Measurements from ENCODE around the gene PKLR.
"Not testable (repeated sequence)": the region's sequence is repeated elsewhere in the genome, so short reads cannot be mapped to it uniquely, and the experiment has no call there.

The PKLR gene

DNA sequence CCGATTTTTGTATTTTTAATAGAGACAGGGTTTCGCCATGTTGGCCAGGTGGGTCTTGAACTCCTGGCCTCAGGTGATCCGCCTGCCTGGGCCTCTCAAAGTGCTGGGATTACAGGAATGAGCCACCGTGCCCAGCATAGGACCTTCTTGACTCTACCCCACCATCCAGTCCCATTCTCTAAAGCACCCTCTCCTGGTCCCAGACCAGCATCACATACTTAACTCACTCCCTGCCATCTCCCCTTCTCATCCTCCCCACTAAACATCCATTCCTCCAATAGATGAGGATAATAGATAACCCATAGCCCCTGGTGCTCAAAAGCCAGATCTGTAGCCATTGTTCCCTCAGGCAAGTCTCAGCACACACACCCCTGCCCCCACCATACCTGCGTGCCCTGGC lies 48.0 kb downstream of the PKLR start:
- TF ChIP-seq, protein P1, sequence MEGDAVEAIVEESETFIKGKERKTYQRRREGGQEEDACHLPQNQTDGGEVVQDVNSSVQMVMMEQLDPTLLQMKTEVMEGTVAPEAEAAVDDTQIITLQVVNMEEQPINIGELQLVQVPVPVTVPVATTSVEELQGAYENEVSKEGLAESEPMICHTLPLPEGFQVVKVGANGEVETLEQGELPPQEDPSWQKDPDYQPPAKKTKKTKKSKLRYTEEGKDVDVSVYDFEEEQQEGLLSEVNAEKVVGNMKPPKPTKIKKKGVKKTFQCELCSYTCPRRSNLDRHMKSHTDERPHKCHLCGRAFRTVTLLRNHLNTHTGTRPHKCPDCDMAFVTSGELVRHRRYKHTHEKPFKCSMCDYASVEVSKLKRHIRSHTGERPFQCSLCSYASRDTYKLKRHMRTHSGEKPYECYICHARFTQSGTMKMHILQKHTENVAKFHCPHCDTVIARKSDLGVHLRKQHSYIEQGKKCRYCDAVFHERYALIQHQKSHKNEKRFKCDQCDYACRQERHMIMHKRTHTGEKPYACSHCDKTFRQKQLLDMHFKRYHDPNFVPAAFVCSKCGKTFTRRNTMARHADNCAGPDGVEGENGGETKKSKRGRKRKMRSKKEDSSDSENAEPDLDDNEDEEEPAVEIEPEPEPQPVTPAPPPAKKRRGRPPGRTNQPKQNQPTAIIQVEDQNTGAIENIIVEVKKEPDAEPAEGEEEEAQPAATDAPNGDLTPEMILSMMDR (IDR thresholded peaks at IDR 0.05; ENCODE audit: extremely low read depth, missing control alignments), result no peak
- DNase-seq (ENCODE audit: low spot score), result no peak

DNA sequence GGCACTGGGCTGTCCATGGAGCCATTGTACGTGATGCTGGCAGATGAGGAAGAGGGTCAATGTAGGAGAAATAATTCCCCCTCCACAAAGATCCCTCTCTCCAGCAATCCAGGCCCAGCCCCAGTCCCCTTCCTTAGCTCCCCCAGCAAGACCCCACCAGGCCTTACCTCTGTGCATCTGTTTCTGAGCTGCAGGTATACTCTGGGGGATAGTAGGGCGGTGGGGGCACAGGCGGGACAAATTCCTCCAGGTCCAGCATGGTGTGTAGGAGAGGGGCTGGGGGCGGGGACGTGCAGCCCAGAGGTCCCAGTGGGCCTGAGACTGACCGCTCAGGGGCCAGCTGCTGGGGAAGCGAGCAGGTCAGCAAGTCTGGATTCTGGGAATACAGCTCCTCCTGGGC lies 49.7 kb downstream of the PKLR start:
- TF ChIP-seq, protein P1 (IDR thresholded peaks at IDR 0.05; ENCODE audit: extremely low read depth, missing control alignments), result no peak
- DNase-seq (ENCODE audit: low spot score), result peak; percentile 4

GRCh38 chr1:155250633-155251449 lies 50.4 kb downstream of the PKLR start:
- DNase-seq (ENCODE audit: low spot score), result peak; percentile 98
- TF ChIP-seq, protein P1 (IDR thresholded peaks at IDR 0.05; ENCODE audit: extremely low read depth, missing control alignments), result peak; percentile 100

- TF ChIP-seq, protein P1 (IDR thresholded peaks at IDR 0.05; ENCODE audit: extremely low read depth, missing control alignments), result no peak
- peak; percentile 31 for DNase-seq (ENCODE audit: low spot score)
Measured at GRCh38 chr1:155250246-155250632, 51.0 kb downstream of the PKLR start.

DNA sequence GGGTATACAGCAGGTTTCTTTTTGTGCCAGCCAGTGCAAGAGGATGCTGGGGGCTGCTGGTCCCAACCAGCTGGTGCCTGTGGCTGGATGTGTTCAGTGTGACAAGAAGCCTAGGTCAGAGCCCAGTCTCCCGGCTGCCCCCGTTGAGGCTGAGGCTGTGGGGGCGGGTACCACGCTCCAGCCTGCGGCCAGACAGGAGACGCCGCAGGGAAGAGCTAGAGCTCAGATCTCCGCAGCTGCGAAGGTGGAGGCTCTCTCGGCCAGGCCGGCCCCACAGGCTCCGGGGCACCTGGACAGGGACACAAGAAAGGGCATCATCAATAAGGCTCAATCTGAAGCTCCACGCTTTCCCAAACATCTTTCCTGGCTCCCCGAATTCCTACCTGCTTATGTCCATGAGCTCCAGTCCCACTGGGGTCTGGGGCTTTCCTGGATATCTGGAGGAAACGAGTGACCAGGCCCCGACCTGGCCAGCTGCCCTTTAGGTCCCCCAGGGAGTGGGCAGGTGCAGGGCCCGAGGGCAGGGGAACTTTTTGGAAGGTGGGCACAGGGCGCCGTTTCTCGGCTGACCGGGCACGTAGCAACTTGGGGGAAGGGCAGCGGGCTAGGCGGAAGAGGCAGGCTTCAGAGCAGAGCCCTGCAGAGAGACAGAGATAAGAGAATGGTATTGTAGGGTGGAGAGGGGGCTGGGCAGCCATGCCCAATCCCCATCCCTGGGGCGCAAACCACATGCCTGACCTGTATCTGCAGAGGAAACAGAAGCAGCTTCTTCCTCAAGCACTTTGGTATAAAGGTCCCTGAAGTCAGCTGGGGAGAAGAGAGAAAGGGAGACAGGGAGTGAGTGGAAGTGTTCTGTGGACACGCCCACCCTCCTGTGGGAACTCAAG lies 53.3 kb downstream of the PKLR start:
- DNase-seq (ENCODE audit: low spot score), result no peak
- TF ChIP-seq, protein P1 (IDR thresholded peaks at IDR 0.05; ENCODE audit: extremely low read depth, missing control alignments), result no peak

- not testable (repeated sequence) for DNase-seq (ENCODE audit: low spot score)
Measured at GRCh38 chr1:155246796-155247195, 54.4 kb downstream of the PKLR start.

DNA sequence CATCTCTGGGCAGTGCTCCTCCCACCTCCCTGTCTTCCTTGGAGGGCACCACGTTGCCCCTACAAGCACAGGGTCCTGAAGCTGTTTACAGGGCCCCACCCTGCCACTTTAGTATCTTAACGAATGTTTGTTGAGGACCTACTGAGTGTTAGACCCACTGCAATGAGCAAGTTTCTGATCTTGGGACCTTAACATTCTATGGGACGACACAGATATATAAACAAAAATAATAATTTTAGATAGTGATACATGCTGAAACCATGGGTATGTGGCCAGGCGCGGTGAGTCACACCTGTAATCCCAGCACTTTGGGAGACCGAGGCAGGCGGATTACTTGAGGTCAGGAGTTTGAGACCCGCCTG lies 56.1 kb downstream of the PKLR start:
- TF ChIP-seq, protein P1 (IDR thresholded peaks at IDR 0.05; ENCODE audit: extremely low read depth, missing control alignments), result no peak
- DNase-seq (ENCODE audit: low spot score), result no peak
